ENCODE results near the gene TAAR9. TPM values are rescaled to one million over a fixed set of nuclear protein-coding genes. Genes with fewer than 3 reads are reported as not detected.

Gene TAAR9
- total RNA-seq, 4 donors from 2014 or later: not detected

- no peaks in the 10 kb centered on the region for H3K4me1 ChIP-seq
- H3K27ac ChIP-seq: no peak overlapping the region
- DNase-seq: no peak
- in situ Hi-C loops (cut with MboI; ENCODE audit: low pct_ligation_motif_present in 1 of 4, low pct_unique_long_range_greater_than_20kb in 1 of 4, low sequenced_read_pairs in 3 of 4): no loop called here
- WGBS, 2 donors (ENCODE audit: low coverage in 1 of 2): 56 to 72% methylated on average over 2 of the region's 2 CpGs
- intact Hi-C loops (cut with DNase I; ENCODE audit: low total_unique reads): no loop called here
- no peaks in the 10 kb centered on the region for H3K9me3 ChIP-seq
- H3K36me3 ChIP-seq: no peaks in the 10 kb centered on the region
- H3K4me3 ChIP-seq: no peak overlapping the region
- TF ChIP-seq CTCF (IDR thresholded peaks at IDR 0.05) (no peak), EP300 (IDR thresholded peaks at IDR 0.05; ENCODE audit: low read depth) (no peak), POLR2AphosphoS5 (IDR thresholded peaks at IDR 0.05) (no peak), POLR2A (IDR thresholded peaks at IDR 0.05) (no peak)
- no peaks in the 10 kb centered on the region for H3K27me3 ChIP-seq
Measured at GRCh38 chr6:132587424-132587823, 49.3 kb downstream of the TAAR9 start.

Small RNA genes within 50 kb of the gene (small RNA-seq; reads per million reads assigned to genes)
- gene TAAR7P: 0 reads per million in 4 donors

Other genes starting within 250 kb of the TAAR9 start
- gene MOXD1, start 136.8 kb upstream of the TAAR9 start, total RNA-seq: 10 to 100 TPM in 1 of 4 donors, 1 to 10 TPM in 2, not detected in 1; 5.5 to 16.3 (median 8.3) TPM
- 10 to 100 TPM in 3 of 4 donors, 1 to 10 TPM in 1; 9.0 to 50.9 (median 40.8) TPM for gene STX7, start 25.2 kb upstream of the TAAR9 start, total RNA-seq
- gene TAAR8, start 14.4 kb downstream of the TAAR9 start, total RNA-seq: not detected
- not detected for gene TAAR6, start 32.0 kb downstream of the TAAR9 start, total RNA-seq
- not detected for gene TAAR5, start 51.5 kb downstream of the TAAR9 start, total RNA-seq
- gene TAAR2, start 86.0 kb downstream of the TAAR9 start, total RNA-seq: not detected
- gene TAAR1, start 120.9 kb downstream of the TAAR9 start, total RNA-seq: not detected
- gene VNN1, start 175.8 kb downstream of the TAAR9 start, total RNA-seq: 10 to 100 TPM in 1 of 4 donors, 1 to 10 TPM in 1, under 1 TPM in 1, not detected in 1; 0.75 to 39.5 (median 2.1) TPM
- gene VNN2, start 219.6 kb downstream of the TAAR9 start, total RNA-seq: 1 to 10 TPM; 1.1 to 3.2 (median 2.8) TPM

Data from transverse colon (tissue), 4 donors.